Upper lobe of left lung (tissue), 4 donors: ENCODE measurements around the gene LCN2.

ENCODE experiments used
- CTCF ChIP-seq, 6 experiments: fragments of 450-650 bp in 4 of 6; fragments of 200-600 bp in 2 of 6; sonication (generic) in 2 of 6; IDR thresholded peaks; one replicate each; pipeline ENCODE4 v1.5.1; 2016 to 2019; ENCODE audit warnings: antibody characterized with exemption in 6 of 6
- POLR2A ChIP-seq, 4 donors: fragments of 450-650 bp; IDR thresholded peaks; one replicate each; pipeline ENCODE4 v1.5.1; 2016 to 2017; ENCODE audit warnings: antibody characterized with exemption in 4 of 4, mild to moderate bottlenecking in 2 of 4
- POLR2AphosphoS5 ChIP-seq, 2 donors: sonication (generic); formaldehyde crosslinking; IDR thresholded peaks; one replicate each; pipeline ENCODE4 v1.5.1; 2017; ENCODE audit warnings: antibody characterized with exemption in 2 of 2

- TF ChIP-seq CTCF (IDR thresholded peaks at IDR 0.05), result no peak
- TF ChIP-seq POLR2AphosphoS5 (IDR thresholded peaks at IDR 0.05), result no peak
- no peak for TF ChIP-seq POLR2A (IDR thresholded peaks at IDR 0.05)
Measured at GRCh38 chr9:128102196-128102595, 47.1 kb upstream of the LCN2 start.
